Measurements from ENCODE around the gene CCDC148. TPM values are rescaled to one million over a fixed set of nuclear protein-coding genes. Genes with fewer than 3 reads are reported as not detected.

The CCDC148 gene
- total and polyA plus RNA-seq, 2 experiments from 2014 or later: 1.2 to 1.8 TPM

DNA sequence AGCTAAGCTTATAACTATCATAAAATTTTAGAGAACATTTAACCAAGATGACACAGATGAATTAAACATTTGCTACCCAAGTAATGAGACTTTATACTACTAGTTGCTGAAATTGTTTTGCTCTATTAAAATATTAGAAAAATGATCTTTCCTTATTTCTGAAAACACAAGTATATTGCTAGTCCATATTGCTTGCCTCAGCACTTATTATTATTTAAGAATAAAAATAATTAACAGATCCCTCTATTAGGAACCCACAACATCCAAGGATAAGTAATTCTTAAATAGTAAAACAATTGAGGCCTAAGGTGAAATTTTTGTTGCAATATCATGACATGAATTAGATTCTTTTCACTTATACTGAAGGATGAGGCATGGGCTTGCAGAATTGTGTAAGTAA, 65.2 kb downstream of the CCDC148 start:
- no peaks in the 10 kb centered on the region for H3K9me3 Mint-ChIP-seq

More for the DNA sequence above, 65.2 kb downstream of the CCDC148 start:
- Histone ChIP-seq H2AFZ (no peak overlapping the region), H3K4me2 (no peak overlapping the region), H3F3A (replicated peaks; ENCODE audit: low read depth) (no peaks in the 10 kb centered on the region), H3K4me3 (no peak overlapping the region), H3K36me3 (ENCODE audit: insufficient read depth) (no peaks in the 10 kb centered on the region), H4K20me1 (replicated peaks; ENCODE audit: insufficient read depth) (no peaks in the 10 kb centered on the region), H3K27me3 (ENCODE audit: insufficient read depth) (no peaks in the 10 kb centered on the region), H3K9me2 (ENCODE audit: insufficient read depth) (no peaks in the 10 kb centered on the region; the same call in 1 of the 2 replicates), H3K27ac (ENCODE audit: low read depth) (no peak overlapping the region), H3K4me1 (ENCODE audit: insufficient read depth) (no peaks in the 10 kb centered on the region), H3K79me2 (replicated peaks; ENCODE audit: insufficient read depth) (no peaks in the 10 kb centered on the region)
- H3K36me3 Mint-ChIP-seq (ENCODE audit: low read depth): no peaks in the 10 kb centered on the region
- no peaks in the 10 kb centered on the region for H3K27me3 Mint-ChIP-seq (ENCODE audit: insufficient read depth, low read depth, poor library complexity)
- no peak for TF ChIP-seq EZH2phosphoT487 (IDR thresholded peaks at IDR 0.05; ENCODE audit: unreplicated experiment)
- no peak for TF ChIP-seq EZH2 (IDR thresholded peaks at IDR 0.05; ENCODE audit: low read depth, unreplicated experiment)
- TF ChIP-seq STAT1 (IDR thresholded peaks at IDR 0.05; ENCODE audit: unreplicated experiment): no peak
- no peak for TF ChIP-seq ZNF462 (CRISPR knock-in tag; IDR thresholded peaks at IDR 0.05)
- no peak for TF ChIP-seq NANOG (IDR thresholded peaks at IDR 0.05; ENCODE audit: borderline replicate concordance)
- TF ChIP-seq, protein P1, sequence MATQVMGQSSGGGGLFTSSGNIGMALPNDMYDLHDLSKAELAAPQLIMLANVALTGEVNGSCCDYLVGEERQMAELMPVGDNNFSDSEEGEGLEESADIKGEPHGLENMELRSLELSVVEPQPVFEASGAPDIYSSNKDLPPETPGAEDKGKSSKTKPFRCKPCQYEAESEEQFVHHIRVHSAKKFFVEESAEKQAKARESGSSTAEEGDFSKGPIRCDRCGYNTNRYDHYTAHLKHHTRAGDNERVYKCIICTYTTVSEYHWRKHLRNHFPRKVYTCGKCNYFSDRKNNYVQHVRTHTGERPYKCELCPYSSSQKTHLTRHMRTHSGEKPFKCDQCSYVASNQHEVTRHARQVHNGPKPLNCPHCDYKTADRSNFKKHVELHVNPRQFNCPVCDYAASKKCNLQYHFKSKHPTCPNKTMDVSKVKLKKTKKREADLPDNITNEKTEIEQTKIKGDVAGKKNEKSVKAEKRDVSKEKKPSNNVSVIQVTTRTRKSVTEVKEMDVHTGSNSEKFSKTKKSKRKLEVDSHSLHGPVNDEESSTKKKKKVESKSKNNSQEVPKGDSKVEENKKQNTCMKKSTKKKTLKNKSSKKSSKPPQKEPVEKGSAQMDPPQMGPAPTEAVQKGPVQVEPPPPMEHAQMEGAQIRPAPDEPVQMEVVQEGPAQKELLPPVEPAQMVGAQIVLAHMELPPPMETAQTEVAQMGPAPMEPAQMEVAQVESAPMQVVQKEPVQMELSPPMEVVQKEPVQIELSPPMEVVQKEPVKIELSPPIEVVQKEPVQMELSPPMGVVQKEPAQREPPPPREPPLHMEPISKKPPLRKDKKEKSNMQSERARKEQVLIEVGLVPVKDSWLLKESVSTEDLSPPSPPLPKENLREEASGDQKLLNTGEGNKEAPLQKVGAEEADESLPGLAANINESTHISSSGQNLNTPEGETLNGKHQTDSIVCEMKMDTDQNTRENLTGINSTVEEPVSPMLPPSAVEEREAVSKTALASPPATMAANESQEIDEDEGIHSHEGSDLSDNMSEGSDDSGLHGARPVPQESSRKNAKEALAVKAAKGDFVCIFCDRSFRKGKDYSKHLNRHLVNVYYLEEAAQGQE (IDR thresholded peaks at IDR 0.05; ENCODE audit: unreplicated experiment): no peak
- no peak for TF ChIP-seq ZNF114 (CRISPR knock-in tag; IDR thresholded peaks at IDR 0.05)
- no peak for TF ChIP-seq CREB1 (CRISPR knock-in tag; IDR thresholded peaks at IDR 0.05; ENCODE audit: low read depth)
- TF ChIP-seq POLR2AphosphoS5 (IDR thresholded peaks at IDR 0.05; ENCODE audit: low read depth): no peak
- TF ChIP-seq ZNF331 (CRISPR knock-in tag; IDR thresholded peaks at IDR 0.05; ENCODE audit: low read depth): no peak
- TF ChIP-seq, protein P2, sequence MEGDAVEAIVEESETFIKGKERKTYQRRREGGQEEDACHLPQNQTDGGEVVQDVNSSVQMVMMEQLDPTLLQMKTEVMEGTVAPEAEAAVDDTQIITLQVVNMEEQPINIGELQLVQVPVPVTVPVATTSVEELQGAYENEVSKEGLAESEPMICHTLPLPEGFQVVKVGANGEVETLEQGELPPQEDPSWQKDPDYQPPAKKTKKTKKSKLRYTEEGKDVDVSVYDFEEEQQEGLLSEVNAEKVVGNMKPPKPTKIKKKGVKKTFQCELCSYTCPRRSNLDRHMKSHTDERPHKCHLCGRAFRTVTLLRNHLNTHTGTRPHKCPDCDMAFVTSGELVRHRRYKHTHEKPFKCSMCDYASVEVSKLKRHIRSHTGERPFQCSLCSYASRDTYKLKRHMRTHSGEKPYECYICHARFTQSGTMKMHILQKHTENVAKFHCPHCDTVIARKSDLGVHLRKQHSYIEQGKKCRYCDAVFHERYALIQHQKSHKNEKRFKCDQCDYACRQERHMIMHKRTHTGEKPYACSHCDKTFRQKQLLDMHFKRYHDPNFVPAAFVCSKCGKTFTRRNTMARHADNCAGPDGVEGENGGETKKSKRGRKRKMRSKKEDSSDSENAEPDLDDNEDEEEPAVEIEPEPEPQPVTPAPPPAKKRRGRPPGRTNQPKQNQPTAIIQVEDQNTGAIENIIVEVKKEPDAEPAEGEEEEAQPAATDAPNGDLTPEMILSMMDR (conservative IDR thresholded peaks at IDR 0.05; ENCODE audit: low read depth in 2 of 2): no peak
- TF ChIP-seq, protein P3, sequence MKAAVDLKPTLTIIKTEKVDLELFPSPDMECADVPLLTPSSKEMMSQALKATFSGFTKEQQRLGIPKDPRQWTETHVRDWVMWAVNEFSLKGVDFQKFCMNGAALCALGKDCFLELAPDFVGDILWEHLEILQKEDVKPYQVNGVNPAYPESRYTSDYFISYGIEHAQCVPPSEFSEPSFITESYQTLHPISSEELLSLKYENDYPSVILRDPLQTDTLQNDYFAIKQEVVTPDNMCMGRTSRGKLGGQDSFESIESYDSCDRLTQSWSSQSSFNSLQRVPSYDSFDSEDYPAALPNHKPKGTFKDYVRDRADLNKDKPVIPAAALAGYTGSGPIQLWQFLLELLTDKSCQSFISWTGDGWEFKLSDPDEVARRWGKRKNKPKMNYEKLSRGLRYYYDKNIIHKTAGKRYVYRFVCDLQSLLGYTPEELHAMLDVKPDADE (IDR thresholded peaks at IDR 0.05): no peak
- TF ChIP-seq JUNB (IDR thresholded peaks at IDR 0.05; ENCODE audit: unreplicated experiment): no peak
- DNase-seq (ENCODE audit: low spot score): no peak
- no peak overlapping the region for H3K4me3 Mint-ChIP-seq
- H3K27ac Mint-ChIP-seq: no peak overlapping the region
- no peak for ATAC-seq
- H3K4me1 Mint-ChIP-seq: peaks cover 10% of the 10 kb centered on the region

Data from GM23338 (cell line).